Epithelial cell of esophagus (primary cell): ENCODE data around the gene RRP36.

Experiments used
- DNase-seq: peaks from one replicate; pipeline ENCODE4 v3.0.0; 2010; ENCODE audit warnings: low read depth
- H3K4me3 ChIP-seq: 2 replicates; pipeline ENCODE4 v1.5.1; 2011; ENCODE audit warnings: mild to moderate bottlenecking, low read length, control low read depth
- TF ChIP-seq, protein P1 (sequence below): IDR thresholded peaks from 2 replicates; pipeline ENCODE4 v1.5.1; 2011; ENCODE audit warnings: low read depth, mild to moderate bottlenecking, low read length, control low read depth, inconsistent platforms; ENCODE audit not compliant: insufficient read depth; ENCODE audit errors: missing control alignments

The RRP36 gene

DNA sequence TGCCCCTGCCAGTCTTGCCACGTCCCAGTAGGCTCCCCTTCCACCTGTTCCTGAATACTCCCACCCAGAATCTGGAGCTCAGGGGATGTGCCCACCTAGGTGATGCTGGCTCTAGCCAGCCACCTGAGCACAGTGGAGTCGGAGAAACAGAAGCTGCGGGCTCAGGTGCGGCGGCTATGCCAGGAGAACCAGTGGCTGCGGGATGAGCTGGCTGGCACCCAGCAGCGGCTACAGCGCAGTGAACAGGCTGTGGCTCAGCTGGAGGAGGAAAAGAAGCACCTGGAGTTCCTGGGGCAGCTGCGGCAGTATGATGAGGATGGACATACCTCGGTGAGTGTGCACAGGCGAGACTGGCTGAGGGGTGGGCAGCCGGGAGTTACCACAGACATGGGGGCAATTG lies 41.4 kb downstream of the RRP36 start:
- H3K4me3 ChIP-seq, result no peak overlapping the region
- TF ChIP-seq, protein P1, sequence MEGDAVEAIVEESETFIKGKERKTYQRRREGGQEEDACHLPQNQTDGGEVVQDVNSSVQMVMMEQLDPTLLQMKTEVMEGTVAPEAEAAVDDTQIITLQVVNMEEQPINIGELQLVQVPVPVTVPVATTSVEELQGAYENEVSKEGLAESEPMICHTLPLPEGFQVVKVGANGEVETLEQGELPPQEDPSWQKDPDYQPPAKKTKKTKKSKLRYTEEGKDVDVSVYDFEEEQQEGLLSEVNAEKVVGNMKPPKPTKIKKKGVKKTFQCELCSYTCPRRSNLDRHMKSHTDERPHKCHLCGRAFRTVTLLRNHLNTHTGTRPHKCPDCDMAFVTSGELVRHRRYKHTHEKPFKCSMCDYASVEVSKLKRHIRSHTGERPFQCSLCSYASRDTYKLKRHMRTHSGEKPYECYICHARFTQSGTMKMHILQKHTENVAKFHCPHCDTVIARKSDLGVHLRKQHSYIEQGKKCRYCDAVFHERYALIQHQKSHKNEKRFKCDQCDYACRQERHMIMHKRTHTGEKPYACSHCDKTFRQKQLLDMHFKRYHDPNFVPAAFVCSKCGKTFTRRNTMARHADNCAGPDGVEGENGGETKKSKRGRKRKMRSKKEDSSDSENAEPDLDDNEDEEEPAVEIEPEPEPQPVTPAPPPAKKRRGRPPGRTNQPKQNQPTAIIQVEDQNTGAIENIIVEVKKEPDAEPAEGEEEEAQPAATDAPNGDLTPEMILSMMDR, result no peak
- DNase-seq, result no peak

DNA sequence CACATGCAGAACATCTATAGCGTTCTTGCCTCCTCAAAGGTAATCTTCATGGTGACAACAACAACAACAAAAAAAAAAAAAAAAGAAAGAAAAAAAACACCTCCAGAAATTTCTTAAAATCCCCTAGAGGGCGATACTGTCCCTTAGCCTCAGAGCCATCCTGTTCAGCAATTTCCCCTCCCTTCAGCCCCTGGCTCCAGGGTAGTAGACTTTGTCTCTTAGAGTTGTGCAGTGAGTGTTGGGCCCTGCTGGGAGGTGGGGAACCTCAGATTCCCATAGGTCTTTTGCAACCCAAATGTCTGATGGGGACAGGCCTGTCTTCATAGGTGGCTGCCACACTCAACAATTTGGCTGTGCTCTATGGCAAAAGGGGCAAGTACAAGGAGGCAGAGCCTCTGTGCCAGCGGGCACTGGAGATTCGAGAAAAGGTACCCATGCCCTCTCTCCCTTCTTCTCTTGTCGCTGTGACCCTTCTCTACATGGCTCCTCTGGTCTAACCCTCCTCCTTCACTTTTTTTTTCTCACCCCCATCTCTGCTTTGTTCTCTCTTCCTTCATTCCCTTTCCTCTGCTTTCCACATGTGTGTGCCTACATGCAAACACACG lies 48.7 kb downstream of the RRP36 start:
- peak; percentile 75 for DNase-seq
- TF ChIP-seq, protein P1, result peak; percentile 70
- no peak overlapping the region for H3K4me3 ChIP-seq

DNA sequence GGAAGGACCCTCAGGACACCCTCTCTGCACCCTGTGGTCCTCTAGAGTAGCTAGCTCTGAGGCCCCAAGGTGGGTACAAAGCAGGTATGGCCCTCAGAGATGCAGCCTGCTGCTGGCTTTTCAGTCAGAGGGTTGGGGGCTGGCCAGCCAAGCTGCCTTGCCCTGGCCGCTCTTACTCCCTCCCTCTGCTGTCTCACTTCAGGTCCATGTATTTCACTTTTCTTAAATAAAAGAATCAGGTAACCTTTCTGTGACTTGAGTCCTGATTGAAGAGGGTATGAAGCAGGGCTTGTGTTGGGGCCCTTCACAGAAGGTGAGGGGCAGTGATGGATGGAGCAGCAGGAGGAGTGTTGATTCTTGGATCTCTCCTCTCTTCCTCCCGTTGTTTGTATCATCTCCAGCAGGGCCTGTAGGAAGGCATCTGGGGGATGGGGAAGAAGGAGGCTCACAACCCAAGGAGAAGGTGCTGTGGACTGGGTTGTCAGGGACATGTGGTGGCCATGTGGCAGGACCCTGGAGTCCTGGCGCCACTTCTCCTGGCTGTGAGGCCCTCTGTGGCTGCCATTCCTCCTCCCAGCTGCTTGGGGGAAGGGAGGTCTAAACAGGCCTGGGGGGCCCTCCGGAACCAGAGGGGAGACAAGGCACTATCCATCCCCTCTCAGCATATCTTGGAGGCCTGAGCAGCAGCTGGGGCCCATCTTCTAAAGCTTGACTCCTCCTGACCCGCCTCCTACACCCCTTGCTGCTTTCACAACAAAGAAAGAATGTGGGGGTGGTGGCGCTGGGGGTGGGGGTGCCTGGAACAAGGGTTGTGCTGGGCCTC lies 53.6 kb downstream of the RRP36 start:
- no peak overlapping the region for H3K4me3 ChIP-seq
- TF ChIP-seq, protein P1, result no peak

DNA sequence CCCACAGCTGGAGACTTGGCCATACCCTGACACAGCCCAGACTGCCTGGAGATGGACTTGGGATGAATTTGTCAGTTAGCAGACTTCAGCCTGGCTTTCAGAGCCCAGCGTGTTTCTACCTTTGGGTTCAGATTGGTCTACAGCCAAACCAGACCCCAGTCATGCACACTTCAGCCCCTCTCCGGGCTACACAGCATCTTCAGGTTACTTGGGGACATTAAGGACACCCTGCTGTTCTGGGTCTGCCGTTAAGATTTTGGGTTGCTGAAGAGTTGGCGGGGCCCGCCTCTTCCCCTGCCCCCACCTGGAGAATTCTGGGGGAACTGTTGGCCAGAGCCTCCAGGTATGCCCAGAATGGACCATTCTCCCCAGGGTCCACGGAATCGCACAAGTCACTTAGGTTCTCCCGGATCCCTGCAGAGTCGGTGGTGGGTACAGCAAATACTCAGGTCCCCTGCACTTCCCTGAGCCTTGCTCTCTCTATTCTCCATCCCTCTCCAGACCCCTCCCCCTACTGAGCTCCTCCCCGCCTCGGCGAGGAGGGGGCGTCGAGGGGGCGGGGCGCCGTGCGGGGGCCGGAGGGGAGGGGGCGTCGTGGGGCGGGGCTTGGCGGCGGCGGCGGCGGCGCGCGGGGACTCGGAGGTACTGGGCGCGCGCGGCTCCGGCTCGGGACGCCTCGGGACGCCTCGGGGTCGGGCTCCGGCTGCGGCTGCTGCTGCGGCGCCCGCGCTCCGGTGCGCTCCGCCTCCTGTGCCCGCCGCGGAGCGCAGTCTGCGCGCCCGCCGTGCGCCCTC lies 54.4 kb downstream of the RRP36 start, which contains the start of gene PTK7:
Gene PTK7 (plus strand): TSS at position 645 of the 794 bp plus-strand sequence. CDS start 175 bp downstream, outside the sequence.
- H3K4me3 ChIP-seq, result peak within 1 kb of the TSS; percentile 83
- DNase-seq, result peak; percentile 56
- TF ChIP-seq, protein P1, result no peak

More for the DNA sequence above, 53.6 kb downstream of the RRP36 start:
- DNase-seq, result no peak

DNA sequence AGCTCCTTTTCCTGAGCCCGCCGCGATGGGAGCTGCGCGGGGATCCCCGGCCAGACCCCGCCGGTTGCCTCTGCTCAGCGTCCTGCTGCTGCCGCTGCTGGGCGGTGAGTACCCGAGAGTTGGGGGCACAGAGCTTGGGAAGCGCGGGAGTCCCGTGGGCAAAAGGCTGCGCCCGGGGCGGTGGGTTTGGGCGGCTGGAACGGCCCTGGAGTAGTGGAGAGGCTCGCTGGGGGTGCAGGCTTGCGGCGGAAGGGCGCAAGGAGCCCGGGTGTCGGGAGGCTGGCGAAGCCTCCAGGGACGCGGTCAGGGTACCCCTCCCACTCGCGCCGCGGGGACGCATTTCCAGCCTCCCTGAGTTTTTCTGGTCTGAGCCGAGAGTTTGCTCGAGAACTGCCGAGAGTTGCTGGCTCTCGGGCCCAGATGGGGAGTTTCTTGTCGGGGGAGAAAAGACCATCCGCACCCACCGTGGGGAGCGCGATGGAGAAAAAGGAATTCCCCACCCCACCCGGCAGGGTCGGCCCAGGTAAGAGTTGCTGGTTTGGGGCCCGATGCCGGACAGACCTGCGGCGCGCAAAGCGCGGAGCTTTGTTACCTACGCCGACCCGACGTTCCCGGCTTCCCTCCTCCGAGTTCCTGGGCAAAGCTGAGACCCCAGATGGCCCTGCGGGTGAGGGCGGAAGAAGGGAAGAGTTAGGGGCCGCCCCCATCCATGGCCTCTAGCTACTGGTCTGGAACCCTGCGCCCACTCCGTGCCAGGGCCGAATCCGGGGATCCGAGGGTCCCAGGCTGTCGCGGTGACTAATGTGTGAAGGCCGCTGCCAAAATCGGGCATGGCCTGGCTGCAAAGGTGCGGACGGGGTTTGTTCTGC lies 55.3 kb downstream of the RRP36 start:
- peak overlapping the region; percentile 83 for H3K4me3 ChIP-seq
- TF ChIP-seq, protein P1, result no peak
- DNase-seq, result no peak

DNA sequence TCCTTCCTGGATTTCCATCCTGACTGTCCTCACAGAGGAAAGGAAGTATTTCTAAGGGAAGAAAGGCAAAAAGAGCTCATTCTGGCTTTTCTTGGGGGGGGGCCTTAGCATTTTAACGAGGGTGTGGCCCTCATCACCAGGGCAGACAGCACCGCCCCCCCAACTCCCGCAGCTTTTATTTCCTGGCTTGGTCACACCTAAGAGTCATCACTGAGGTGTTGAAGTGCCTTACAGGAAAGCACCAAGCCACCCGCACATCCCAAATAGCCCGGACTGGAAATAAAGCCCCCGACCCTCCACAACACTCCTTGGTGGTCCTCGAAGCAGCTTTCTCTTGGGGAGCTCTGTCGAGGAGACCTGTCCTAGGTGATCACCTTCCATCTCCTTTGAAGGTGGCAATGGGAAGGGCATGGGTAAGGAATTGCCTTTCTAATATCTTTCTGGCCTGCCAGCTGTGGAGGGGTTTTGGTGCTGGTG lies 55.9 kb downstream of the RRP36 start:
- peak; percentile 67 for DNase-seq
- peak overlapping the region; percentile 83 for H3K4me3 ChIP-seq
- TF ChIP-seq, protein P1, result no peak
